Measurements from ENCODE around the gene SEC24B.

The SEC24B gene

GRCh38 chr4:109433205-109434006, at the start of gene SEC24B:
SEC24B (plus strand) TSS chr4:109433815; CDS start chr4:109433870, 55 bp downstream.
- DNase-seq = peak; percentile 27

GRCh38 chr4:109383823-109384222, 49.8 kb upstream of the SEC24B start:
- no peak for DNase-seq

GRCh38 chr4:109385260-109385659, 48.4 kb upstream of the SEC24B start:
- no peak for DNase-seq

- DNase-seq = no peak
Measured at GRCh38 chr4:109389369-109390114, 44.1 kb upstream of the SEC24B start.

- no peak for DNase-seq
Measured at GRCh38 chr4:109390115-109390768, 43.4 kb upstream of the SEC24B start.

- DNase-seq = no peak
Measured at GRCh38 chr4:109395694-109396093, 37.9 kb upstream of the SEC24B start.

GRCh38 chr4:109398928-109399327, 34.7 kb upstream of the SEC24B start:
- no peak for DNase-seq

- DNase-seq = peak; percentile 10
Measured at GRCh38 chr4:109406337-109406931, 27.2 kb upstream of the SEC24B start.

GRCh38 chr4:109407027-109407737, 26.4 kb upstream of the SEC24B start:
- DNase-seq = no peak

GRCh38 chr4:109408711-109409110, 24.9 kb upstream of the SEC24B start:
- no peak for DNase-seq

- DNase-seq = no peak
Measured at GRCh38 chr4:109410226-109410625, 23.4 kb upstream of the SEC24B start.

GRCh38 chr4:109410776-109411175, 22.8 kb upstream of the SEC24B start:
- DNase-seq = no peak

- DNase-seq = no peak
Measured at GRCh38 chr4:109411964-109412363, 21.7 kb upstream of the SEC24B start.

GRCh38 chr4:109412776-109413175, 20.8 kb upstream of the SEC24B start:
- no peak for DNase-seq

- DNase-seq = no peak
Measured at GRCh38 chr4:109414938-109415337, 18.7 kb upstream of the SEC24B start.

- no peak for DNase-seq
Measured at GRCh38 chr4:109418588-109418987, 15.0 kb upstream of the SEC24B start.

GRCh38 chr4:109419679-109420078, 13.9 kb upstream of the SEC24B start:
- DNase-seq = no peak

- no peak for DNase-seq
Measured at GRCh38 chr4:109424093-109424841, 9.3 kb upstream of the SEC24B start.

GRCh38 chr4:109425405-109425804, 8.2 kb upstream of the SEC24B start:
- no peak for DNase-seq

- DNase-seq = no peak
Measured at GRCh38 chr4:109429545-109429944, 4.1 kb upstream of the SEC24B start.

GRCh38 chr4:109432203-109432602, 1.4 kb upstream of the SEC24B start:
- DNase-seq = no peak

- no peak for DNase-seq
Measured at GRCh38 chr4:109432696-109433095, 919 bp upstream of the SEC24B start.
